HG03135 (cell line): Measurements from ENCODE around the gene TUT1.
"Not testable (repeated sequence)": the region's sequence is repeated elsewhere in the genome, so short reads cannot be mapped to it uniquely, and the experiment has no call there.

Experiments used
- ATAC-seq: cut with Tn5 transposase; IDR thresholded peaks from one replicate; pipeline ENCODE4 v1.9.1; 2021; ENCODE audit warnings: mild to moderate bottlenecking, moderate library complexity; ENCODE audit not compliant: unreplicated experiment

The TUT1 gene

GRCh38 chr11:62591448-62592145 lies at the start of gene TUT1:
TSS of gene TUT1 (minus strand) at chr11:62591523. CDS start at chr11:62591485, 38 bp downstream.
- peak; percentile 86 for ATAC-seq

DNA sequence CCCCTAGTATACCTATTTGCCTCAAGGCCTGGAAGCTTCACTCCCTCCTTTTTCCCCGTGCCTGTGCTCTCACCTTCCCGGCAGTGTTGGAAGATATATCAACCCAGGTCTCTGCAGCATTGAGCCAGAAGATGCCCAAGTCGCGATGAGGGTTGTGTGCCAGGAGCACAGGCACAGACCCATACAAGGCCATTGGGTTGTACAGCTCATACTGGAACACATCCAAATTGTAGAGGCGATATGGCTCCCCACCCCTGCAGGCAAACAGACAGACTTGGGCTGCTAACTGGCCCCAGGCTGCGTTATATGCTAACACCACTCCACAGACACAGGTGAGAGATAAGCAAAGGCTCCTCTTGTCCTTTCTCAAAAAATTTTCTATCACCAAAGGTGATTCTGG lies 41.2 kb upstream of the TUT1 start:
- ATAC-seq: no peak

DNA sequence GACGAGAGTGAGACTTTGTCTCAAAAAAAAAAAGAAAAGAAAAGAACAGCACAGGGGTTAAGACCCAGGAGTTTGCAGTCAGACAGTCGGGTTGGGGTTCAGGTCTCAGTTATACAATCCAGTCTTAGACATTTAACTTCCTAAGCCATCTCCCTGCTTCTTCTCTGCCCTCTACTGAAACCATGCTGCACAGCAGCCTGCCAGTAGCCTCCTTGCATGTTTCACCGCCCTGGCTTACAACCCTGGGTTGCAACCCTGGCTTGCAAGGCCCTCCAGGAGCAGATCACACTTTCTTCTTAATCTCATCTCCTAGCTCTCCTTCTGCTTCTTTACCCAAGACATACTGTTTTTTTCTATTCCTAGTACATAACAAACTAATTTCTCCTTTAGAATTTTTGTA lies 36.4 kb upstream of the TUT1 start:
- no peak for ATAC-seq

DNA sequence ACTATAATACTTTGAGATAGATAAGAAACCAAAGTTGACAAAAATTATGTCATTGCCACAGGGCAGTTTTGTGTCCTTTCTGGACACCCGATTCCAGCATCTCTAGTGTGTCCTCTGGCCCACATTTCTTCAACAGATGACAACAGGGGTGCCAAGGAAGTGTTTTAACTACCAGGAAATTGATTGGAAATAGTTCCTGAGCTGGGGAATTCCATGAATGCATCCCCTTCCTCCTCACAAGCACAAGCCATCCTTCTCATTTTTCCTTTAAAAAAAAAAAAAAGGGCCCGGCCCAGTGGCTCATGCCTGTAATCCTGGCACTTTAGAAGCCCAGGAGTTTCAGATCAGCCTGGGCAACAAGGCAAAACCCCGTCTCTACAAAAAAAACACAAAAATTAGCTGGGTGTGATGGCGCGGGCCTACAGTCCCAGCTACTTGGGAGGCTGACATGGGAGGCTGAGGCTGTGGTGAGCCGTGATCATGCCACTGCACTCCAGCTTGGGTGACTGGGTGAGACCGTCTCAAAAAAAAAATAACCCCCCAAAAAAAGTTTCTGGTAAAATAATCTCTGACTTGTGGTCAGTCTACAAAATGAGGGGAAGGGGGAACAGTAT lies 31.3 kb upstream of the TUT1 start:
- ATAC-seq: no peak

DNA sequence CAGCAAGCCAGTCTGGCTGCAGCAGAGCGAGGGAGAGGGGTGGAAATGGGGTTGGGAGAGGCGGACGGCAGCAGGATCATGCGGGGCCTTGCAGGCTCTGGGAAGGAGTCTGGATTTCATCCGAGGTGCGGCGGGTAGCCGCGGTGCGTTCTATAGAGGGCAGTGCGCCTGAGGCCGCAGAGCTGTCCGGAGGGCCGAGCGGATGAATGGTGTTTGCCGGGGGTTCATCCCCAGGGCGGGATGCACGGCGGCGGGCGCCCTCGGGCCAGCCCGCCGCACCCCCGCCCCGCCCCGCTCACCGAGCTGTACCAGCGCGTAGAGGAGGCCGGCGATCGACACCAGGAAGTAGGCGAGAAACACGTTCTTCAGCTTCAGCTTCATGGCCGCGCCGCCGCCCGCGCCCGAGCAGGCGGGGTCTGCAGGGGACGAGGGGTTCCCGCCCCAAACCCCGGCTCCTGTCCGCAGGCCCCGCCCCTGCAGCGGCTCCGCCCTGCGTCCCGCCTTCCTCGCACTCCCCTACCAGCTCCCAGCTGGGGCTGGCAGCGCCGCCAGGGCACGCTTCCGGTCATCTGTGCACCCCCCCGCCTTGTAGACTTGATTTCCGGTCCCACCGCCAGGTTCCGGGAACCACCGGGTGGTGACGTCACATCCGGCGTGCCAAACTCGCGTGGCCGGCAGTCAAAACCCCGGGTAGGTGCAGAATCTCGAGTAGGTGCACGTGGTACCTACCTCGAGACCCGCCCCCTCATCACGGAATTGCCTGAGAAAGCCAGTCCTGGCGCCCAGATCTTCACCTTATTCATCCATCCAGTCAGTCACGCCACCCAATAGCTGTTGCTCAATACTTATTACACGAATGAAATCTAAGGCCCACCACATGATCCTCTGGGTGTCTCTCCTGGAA lies 30.5 kb upstream of the TUT1 start, which contains the start of gene B3GAT3:
B3GAT3 (minus strand) TSS at position 420 of the 904 bp plus-strand sequence; CDS start at position 381, 39 bp downstream.
- peak; percentile 86 for ATAC-seq

DNA sequence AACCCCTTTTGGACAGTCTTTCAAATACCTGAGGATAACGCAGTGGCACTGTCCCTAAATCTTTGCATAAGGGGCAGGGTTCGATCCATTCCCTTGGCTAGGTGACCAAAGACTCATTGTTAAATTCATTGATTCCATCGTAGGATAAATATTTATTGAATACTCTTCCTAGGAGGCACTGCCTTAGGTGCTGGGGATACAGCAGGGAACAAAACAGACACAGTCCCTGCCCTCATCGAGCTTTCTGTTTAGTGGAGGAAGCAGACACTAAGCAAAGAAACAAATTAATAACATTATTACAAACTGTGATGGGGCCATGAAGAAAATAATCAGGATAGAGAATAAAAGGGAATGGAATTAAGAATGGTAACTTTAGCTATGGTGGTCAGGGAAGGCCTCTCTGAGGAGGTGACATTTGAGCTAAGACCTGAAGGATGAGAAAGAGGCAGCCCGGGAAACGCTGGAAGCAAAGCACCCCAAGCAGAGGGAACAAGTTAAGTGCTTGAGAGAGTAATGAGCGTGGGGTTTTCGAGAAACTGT lies 29.8 kb upstream of the TUT1 start:
- ATAC-seq: no peak

DNA sequence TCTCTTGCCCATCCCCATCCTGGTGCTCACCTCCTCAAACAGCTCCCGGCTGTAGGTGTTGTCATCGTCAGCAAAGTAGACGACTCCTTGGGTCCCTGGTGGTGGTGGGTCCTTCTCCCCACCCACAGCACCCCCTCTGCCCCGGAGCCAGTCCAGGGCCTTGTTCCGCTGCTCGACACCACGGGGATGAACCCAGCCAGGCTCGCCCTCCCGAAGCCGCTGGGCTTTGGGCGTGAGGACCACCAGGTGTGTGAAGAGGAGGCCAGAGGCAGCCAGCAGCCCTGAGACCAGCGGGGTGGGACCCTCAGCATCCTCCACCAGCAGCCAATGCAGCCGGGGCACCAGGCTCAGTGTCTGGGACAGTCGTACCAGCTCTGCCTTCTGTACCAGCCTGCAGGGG lies 25.6 kb upstream of the TUT1 start:
- ATAC-seq: not testable (repeated sequence)

DNA sequence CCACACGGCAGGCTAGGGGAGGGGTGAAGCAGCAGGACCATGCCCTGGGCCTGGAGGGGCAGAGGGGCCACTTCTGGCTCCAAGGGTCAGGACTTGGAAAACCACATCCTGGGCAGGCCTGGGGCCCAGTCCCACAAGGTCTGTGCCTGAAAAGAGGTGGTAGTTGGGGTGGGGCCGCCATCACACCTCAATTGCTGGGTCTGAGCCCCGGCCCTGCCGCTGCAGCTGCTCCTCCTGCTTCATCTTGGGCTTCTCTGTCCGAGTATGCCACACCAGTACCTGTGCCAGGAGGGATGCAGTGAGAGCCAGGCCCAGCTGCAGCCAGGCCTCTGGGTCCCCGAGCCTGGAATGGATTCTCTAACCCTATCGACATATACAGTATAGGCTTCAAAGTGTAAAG lies 24.2 kb upstream of the TUT1 start:
- no peak for ATAC-seq

- no peak for ATAC-seq
Observed at GRCh38 chr11:62614275-62614674, 23.0 kb upstream of the TUT1 start.

DNA sequence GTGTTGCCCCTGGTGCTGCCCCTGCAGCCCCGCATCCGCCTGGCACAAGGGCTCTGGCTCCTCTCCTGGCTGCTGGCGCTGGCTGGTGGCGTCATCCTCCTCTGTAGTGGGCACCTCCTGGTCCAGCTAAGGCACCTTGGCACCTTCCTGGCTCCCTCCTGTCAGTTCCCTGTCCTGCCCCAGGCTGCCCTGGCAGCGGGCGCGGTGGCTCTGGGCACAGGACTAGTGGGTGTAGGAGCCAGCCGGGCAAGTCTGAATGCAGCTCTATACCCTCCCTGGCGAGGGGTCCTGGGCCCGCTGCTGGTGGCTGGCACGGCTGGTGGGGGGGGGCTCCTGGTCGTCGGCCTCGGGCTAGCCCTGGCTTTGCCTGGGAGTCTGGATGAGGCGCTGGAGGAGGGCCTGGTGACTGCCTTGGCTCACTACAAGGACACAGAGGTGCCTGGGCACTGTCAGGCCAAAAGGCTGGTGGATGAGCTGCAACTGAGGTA lies 22.0 kb upstream of the TUT1 start:
- ATAC-seq: no peak

DNA sequence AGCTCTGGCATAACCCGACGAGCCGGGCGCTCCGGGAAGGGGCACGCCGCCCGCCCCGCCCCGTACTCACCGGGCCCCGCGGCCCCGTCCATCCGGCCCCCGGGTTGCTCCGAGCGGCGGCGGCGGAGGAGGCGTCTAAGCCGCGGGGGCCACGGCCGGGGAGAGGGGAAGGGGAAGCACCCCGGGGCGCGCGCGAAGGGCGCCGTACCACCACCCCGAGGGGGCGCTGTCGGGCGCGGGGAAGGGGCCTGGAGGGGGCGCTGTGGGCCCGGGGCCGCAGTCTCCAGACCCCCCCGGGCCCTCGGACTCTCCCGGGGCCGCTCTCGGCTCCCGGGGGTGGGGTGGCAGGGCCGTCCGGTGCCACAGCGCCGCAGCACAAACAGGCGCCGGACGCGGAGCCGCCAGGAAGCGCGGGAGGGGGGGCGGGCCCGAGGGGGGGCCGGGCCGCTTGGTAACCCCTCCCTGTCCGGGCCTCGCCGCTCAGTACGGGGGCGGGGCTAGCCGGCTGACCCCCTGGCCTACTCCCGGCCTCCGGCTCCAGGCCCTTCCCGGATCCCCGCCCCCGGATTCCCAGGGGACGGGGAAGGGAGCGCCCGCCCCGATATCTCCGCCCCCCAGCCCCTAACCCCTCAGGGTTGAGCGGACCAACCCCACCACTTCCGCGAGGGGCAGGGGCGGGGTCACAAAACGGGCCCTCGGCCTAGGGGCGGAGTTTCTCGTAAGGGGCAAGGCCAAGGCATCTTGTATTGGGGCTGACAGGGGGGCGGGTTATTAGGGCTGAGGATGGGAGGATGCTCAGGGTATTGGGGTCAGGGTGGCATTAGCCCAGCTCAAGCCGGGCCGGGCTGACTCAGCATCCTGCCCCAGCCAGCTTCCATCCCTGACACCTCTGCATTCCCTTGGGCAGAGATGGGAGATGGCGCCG lies 21.3 kb upstream of the TUT1 start, which contains the start of the genes EML3 and ROM1:
EML3 (minus strand) TSS at position 410 of the 925 bp plus-strand sequence; CDS start at position 92, 318 bp downstream.
ROM1 (plus strand) TSS at position 892 of the 925 bp plus-strand sequence; CDS start at position 917, 25 bp downstream.
- peak; percentile 57 for ATAC-seq

DNA sequence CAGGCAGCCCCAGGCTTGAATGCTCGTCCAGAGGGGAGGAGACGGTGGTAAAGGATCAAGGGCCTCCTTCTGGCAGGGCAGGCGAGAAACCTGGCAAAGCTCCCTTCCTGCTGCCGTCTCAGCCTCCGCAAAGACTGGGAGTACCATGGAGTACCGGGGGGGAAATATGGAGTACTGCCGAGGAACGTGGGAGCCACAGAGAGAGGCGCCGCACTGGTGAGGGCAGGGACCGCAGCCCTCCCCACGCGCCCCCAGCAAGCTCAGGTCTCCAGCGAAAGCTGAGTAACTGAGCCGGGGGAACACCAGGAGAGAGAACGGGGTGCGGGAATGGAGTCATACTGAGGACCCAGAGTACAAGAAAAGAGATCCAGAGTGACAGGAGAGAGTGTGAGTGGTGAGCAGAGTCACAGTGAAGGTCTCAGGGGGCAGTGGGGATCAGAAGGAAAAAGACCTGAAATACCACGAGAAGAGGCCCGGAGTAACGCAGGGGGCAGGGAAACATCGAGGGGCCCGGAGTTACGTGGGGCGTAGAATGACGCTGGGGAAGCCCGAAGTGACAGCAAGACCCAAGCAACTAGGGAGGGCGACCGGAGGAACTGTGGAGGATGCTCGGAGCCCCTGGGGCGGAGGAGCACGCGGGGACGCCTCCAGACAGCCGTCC lies 20.5 kb upstream of the TUT1 start:
- peak; percentile 21 for ATAC-seq

DNA sequence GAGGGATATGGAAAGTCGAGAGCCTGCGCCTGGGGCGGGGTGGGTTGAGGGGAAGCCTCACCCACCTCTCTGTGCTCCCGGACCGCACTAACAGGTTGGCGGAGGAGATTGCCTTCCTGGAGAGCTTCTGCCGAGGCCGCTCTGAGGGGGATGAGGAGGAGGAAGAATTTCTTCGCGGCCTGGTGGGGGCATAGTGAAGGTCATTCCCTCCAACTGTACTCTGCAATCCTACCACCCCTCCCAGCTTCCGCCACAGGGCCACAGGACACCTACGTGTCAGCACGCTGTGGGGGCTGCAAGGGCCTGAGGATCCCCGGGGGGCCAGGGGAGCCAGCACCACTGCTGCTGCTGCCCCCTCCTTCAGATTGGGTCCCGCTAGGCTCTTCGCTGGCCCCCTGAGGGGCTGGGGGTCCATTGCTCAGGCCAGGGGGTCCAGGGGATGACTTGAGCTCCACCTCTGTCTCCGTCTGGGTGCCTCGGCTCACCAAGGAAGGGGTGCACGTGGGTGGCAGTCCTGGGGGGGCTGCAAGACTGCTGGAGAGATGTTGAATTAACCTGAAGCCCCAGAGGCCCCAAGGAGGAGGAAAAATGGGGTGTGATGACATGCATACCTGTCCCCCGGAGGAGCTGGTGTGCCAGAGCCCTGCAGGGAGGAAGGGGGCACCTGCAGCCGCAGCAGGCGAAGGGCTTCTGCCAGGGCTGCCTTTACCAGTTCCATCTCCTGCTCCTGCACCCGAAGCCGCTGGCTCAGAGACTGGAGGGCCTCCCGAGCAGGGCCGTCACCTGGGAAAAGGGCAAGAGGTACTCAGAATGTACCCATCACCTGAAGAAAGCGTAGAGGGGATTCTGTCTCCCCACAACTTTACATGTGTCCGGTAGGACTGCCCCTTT lies 19.7 kb upstream of the TUT1 start:
- ATAC-seq: no peak

DNA sequence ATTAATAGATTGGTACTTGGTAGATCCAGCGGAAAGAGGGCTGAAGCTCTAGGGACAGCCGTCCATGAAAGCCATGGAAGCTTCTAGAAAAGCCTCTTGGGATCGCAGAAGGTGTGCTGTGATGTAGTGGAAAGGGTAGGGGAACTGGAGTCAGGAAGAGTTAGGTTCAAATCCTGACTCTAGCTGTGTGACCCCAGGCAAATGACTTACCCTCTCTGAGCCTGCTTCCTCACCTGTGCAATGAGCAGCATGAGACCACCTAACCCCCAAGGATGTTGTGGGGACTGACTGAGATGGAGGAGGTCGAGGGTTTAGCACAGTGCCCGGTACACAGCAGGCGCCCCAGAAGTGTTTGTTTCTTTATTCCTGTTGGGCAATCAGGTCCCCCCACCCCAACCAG lies 19.1 kb upstream of the TUT1 start:
- ATAC-seq: no peak

- ATAC-seq: no peak
Observed at GRCh38 chr11:62608776-62609175, 17.5 kb upstream of the TUT1 start.

GRCh38 chr11:62607714-62608113 lies 16.4 kb upstream of the TUT1 start:
- ATAC-seq: no peak

- no peak for ATAC-seq
Observed at GRCh38 chr11:62605902-62606301, 14.6 kb upstream of the TUT1 start.

GRCh38 chr11:62605467-62605866 lies 14.1 kb upstream of the TUT1 start:
- no peak for ATAC-seq
